ENCODE results near the gene TSHZ3.

Gene TSHZ3

DNA sequence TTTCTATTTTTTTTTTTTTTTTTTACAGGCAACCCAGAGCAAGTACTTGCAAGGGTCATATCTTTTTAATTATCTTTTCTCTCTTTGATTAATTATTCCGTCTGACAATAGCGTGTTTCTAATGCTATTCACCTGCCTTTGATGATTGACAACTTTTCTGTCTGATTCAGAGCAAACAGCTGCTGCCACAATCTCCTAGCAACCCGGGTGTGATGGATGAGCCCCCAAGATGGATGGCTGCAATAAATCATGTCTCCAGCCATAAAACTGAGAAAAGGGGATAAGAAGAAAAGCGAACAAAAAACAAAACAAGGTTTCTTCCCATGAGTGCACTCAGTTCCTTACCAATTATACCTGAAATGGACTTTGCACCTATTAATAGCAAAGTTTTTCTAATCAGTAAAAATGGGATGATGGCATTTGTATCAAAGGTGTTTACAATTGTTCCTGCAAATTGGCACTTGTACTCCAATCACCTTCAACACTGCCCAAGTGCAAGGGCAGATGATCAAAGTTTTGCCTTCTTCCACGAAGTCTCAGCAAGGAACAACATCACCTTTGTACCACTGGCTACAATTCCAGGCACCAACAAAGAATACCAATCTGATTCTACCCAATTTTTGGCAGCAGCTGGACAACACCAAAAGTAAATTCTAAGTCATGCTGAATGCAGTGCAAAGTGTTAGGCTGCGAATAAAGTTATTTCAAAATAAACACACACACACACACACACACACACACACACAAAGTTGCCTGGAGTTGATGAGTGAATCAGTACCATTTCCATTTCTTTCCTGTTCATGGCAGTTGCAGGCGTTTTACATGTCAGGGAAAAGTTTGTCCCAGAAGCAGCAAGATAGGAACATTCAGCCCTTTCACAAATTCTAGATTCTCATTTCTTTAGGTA is 12.0 kb downstream of the TSHZ3 start:
- TF ChIP-seq, protein P1, sequence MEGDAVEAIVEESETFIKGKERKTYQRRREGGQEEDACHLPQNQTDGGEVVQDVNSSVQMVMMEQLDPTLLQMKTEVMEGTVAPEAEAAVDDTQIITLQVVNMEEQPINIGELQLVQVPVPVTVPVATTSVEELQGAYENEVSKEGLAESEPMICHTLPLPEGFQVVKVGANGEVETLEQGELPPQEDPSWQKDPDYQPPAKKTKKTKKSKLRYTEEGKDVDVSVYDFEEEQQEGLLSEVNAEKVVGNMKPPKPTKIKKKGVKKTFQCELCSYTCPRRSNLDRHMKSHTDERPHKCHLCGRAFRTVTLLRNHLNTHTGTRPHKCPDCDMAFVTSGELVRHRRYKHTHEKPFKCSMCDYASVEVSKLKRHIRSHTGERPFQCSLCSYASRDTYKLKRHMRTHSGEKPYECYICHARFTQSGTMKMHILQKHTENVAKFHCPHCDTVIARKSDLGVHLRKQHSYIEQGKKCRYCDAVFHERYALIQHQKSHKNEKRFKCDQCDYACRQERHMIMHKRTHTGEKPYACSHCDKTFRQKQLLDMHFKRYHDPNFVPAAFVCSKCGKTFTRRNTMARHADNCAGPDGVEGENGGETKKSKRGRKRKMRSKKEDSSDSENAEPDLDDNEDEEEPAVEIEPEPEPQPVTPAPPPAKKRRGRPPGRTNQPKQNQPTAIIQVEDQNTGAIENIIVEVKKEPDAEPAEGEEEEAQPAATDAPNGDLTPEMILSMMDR (conservative IDR thresholded peaks at IDR 0.05; ENCODE audit: low read length), result no peak
- H3K4me3 ChIP-seq (ENCODE audit: low read length), result no peak overlapping the region
- DNase-seq (ENCODE audit: low read depth), result no peak

- DNase-seq (ENCODE audit: low read depth), result no peak
- TF ChIP-seq, protein P1 (conservative IDR thresholded peaks at IDR 0.05; ENCODE audit: low read length), result no peak
- H3K4me3 ChIP-seq (ENCODE audit: low read length), result no peak overlapping the region
These were observed 13.5 kb downstream of the TSHZ3 start for GRCh38 chr19:31335716-31336115.

- TF ChIP-seq, protein P1 (conservative IDR thresholded peaks at IDR 0.05; ENCODE audit: low read length), result no peak
- DNase-seq (ENCODE audit: low read depth), result no peak
- H3K4me3 ChIP-seq (ENCODE audit: low read length), result no peak overlapping the region
These were observed 14.2 kb downstream of the TSHZ3 start for GRCh38 chr19:31334849-31335624.

GRCh38 chr19:31334101-31334848 is 15.0 kb downstream of the TSHZ3 start:
- H3K4me3 ChIP-seq (ENCODE audit: low read length), result no peak overlapping the region
- TF ChIP-seq, protein P1 (conservative IDR thresholded peaks at IDR 0.05; ENCODE audit: low read length), result no peak
- DNase-seq (ENCODE audit: low read depth), result peak; percentile 62

DNA sequence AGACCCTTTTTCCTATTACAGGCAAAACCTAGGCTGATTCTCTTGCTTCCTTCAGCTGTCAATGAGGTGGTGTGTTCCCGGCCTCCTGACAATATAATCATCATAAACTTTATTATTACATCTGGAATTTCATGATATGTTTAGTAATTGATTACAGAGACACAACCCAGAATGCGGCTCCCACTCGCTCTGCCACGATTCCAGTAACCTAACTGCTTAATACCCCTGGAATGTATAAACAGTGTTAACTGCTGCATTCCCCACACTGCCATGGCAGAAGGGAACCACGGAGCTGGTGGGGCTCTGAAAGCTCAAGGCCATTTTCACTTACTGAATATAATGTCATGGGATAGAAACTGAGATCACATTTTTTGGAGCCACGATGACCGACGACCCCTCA is 17.1 kb downstream of the TSHZ3 start:
- no peak overlapping the region for H3K4me3 ChIP-seq (ENCODE audit: low read length)
- peak; percentile 63 for DNase-seq (ENCODE audit: low read depth)
- TF ChIP-seq, protein P1 (conservative IDR thresholded peaks at IDR 0.05; ENCODE audit: low read length), result no peak

DNA sequence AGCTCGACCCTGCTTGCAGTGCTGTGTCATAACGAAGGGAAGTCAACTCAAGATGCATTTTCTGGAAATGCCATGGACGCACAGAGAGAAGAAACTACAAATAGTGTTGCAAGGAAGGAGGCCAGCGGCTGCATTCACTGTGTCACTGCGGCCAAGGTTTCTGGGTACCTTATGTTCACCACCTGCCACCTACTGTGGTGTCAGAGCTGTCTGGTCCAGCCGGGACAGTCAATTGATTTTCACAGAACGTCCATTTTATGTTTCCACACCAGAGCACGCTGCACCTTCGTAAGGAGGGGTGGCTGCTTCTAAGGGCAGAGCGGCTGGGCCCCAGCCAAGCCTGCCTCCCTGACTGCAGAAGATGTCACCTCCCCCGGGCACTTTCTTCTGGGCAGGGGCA is 17.7 kb downstream of the TSHZ3 start:
- DNase-seq (ENCODE audit: low read depth), result no peak
- H3K4me3 ChIP-seq (ENCODE audit: low read length), result no peak overlapping the region
- TF ChIP-seq, protein P1 (conservative IDR thresholded peaks at IDR 0.05; ENCODE audit: low read length), result no peak
